Breast epithelium (tissue), 4 donors: ENCODE measurements around the gene DKK3. TPM values are rescaled to one million over a fixed set of nuclear protein-coding genes. Genes with fewer than 3 reads are reported as not detected.
A peak's percentile ranks its signal among the peaks of the same experiment; 100 is the strongest.

Experiments
- DNase-seq, 2 donors: peaks; one replicate each; pipeline ENCODE4 v3.0.0-alpha.2; 2019; ENCODE audit warnings: low spot score in 2 of 2
- H3K27ac ChIP-seq, 2 donors: fragments of 200-600 bp; sonication (generic) in 1 of 2; one replicate each; pipeline ENCODE4 v1.5.1; 2016 to 2019; ENCODE audit warnings: mild to moderate bottlenecking in 1 of 2
- H3K27me3 ChIP-seq, 2 donors: fragments of 200-600 bp; sonication (generic) in 1 of 2; one replicate each; pipeline versions ENCODE4 v1.5.1 to v1.6.0; 2017 to 2019; ENCODE audit warnings: control low read depth in 1 of 2, mild to moderate bottlenecking in 1 of 2
- H3K36me3 ChIP-seq: fragments of 200-600 bp; one replicate; pipeline ENCODE4 v1.5.1; 2019
- H3K4me1 ChIP-seq, 2 donors: fragments of 200-600 bp; sonication (generic); one replicate each; pipeline ENCODE4 v1.5.1; 2016 to 2019; ENCODE audit warnings: control low read depth in 1 of 2
- H3K4me3 ChIP-seq, 3 donors: fragments of 200-600 bp; sonication (generic); 1 replicate in 2 of 3; 2 replicates in 1 of 3; pipeline ENCODE4 v1.5.1; 2016 to 2019; ENCODE audit warnings: mild to moderate bottlenecking in 3 of 3, moderate library complexity in 2 of 3
- H3K9me3 ChIP-seq, 2 donors: fragments of 200-600 bp; sonication (generic) in 1 of 2; one replicate each; pipeline ENCODE4 v1.5.1; 2016 to 2019; ENCODE audit warnings: control low read depth in 1 of 2
- CTCF ChIP-seq, 3 donors: fragments of 450-650 bp; IDR thresholded peaks; one replicate each; pipeline ENCODE4 v1.5.1; 2016 to 2017; ENCODE audit warnings: antibody characterized with exemption in 3 of 3, mild to moderate bottlenecking in 3 of 3, moderate library complexity in 3 of 3
- POLR2A ChIP-seq: fragments of 450-650 bp; IDR thresholded peaks from one replicate; pipeline ENCODE4 v1.6.1; 2016; ENCODE audit warnings: antibody characterized with exemption, mild to moderate bottlenecking, moderate library complexity
- POLR2AphosphoS5 ChIP-seq, 3 donors: sonication (generic); formaldehyde crosslinking; IDR thresholded peaks; one replicate each; pipeline ENCODE4 v1.6.1; 2017; ENCODE audit warnings: antibody characterized with exemption in 3 of 3
- intact Hi-C: fragments of 100-400 bp; cut with DNase I; formaldehyde crosslinking; loops from one replicate; pipeline ENCODE4 v1.15.1; 2023; ENCODE audit warnings: low total_unique reads
- total RNA-seq, 3 donors: library from RNA; depleted of rRNA; stranded (reverse); fragments of >200 nt; gene quantifications; one replicate each; pipeline ENCODE4 v1.1.0, GENCODE V29; 2016

Gene DKK3
- total RNA-seq, 3 donors from 2014 or later, result 18.2 to 88.5 (median 87.1) TPM

GRCh38 chr11:11982975-11983374, 25.5 kb downstream of the DKK3 start:
- TF ChIP-seq POLR2A (no peak), POLR2AphosphoS5 (IDR thresholded peaks at IDR 0.05) (no peak), CTCF (IDR thresholded peaks at IDR 0.05) (no peak)
- no peak for DNase-seq
- Histone ChIP-seq H3K4me1 (peaks cover 12 to 13% of the 10 kb centered on the region in 2 donors), H3K4me3 (no peak overlapping the region), H3K36me3 (no peaks in the 10 kb centered on the region), H3K9me3 (no peaks in the 10 kb centered on the region), H3K27ac (peak overlapping the region in 1 of 2 donors; percentile 45), H3K27me3 (no peaks in the 10 kb centered on the region)
- intact Hi-C loops, result no loop called here

GRCh38 chr11:11982461-11982860, 26.0 kb downstream of the DKK3 start:
- TF ChIP-seq CTCF (IDR thresholded peaks at IDR 0.05) (no peak), POLR2AphosphoS5 (IDR thresholded peaks at IDR 0.05) (no peak), POLR2A (no peak)
- DNase-seq, result no peak
- H3K36me3 ChIP-seq, result no peaks in the 10 kb centered on the region
- no peaks in the 10 kb centered on the region for H3K27me3 ChIP-seq
- H3K4me1 ChIP-seq, result peaks cover 12 to 14% of the 10 kb centered on the region in 2 donors
- intact Hi-C loops, result no loop called here
- H3K27ac ChIP-seq, result peak overlapping the region; percentile 25 to 45
- H3K4me3 ChIP-seq, result no peak overlapping the region
- H3K9me3 ChIP-seq, result no peaks in the 10 kb centered on the region

- peak overlapping the region in 1 of 2 donors; percentile 21 for H3K27ac ChIP-seq
- no peak overlapping the region for H3K4me3 ChIP-seq
- no peaks in the 10 kb centered on the region for H3K9me3 ChIP-seq
- intact Hi-C loops, result no loop called here
- H3K27me3 ChIP-seq, result no peaks in the 10 kb centered on the region
- H3K4me1 ChIP-seq, result peaks cover 14 to 20% of the 10 kb centered on the region in 2 donors
- no peaks in the 10 kb centered on the region for H3K36me3 ChIP-seq
- DNase-seq, result no peak
- no peak for TF ChIP-seq POLR2AphosphoS5 (IDR thresholded peaks at IDR 0.05)
- no peak for TF ChIP-seq CTCF (IDR thresholded peaks at IDR 0.05)
- TF ChIP-seq POLR2A, result no peak
Observed at GRCh38 chr11:11981840-11982239, 26.6 kb downstream of the DKK3 start.

- no peaks in the 10 kb centered on the region for H3K27me3 ChIP-seq
- no peaks in the 10 kb centered on the region for H3K36me3 ChIP-seq
- peak overlapping the region; percentile 2 to 21 for H3K27ac ChIP-seq
- TF ChIP-seq POLR2AphosphoS5 (IDR thresholded peaks at IDR 0.05), result no peak
- TF ChIP-seq POLR2A, result no peak
- TF ChIP-seq CTCF (IDR thresholded peaks at IDR 0.05), result no peak
- peaks cover 15 to 25% of the 10 kb centered on the region in 2 donors for H3K4me1 ChIP-seq
- no peaks in the 10 kb centered on the region for H3K9me3 ChIP-seq
- peak in 1 of 2 donors; percentile 54 for DNase-seq
- H3K4me3 ChIP-seq, result no peak overlapping the region
- intact Hi-C loops, result no loop called here
Observed at GRCh38 chr11:11981364-11981763, 27.1 kb downstream of the DKK3 start.

- no peak for DNase-seq
- no peak overlapping the region for H3K4me3 ChIP-seq
- no peaks in the 10 kb centered on the region for H3K36me3 ChIP-seq
Observed at GRCh38 chr11:11980841-11981308, 27.6 kb downstream of the DKK3 start.

More at GRCh38 chr11:11980841-11981308, 27.6 kb downstream of the DKK3 start:
- intact Hi-C loops, result no loop called here
- Histone ChIP-seq H3K4me1 (peaks cover 15 to 27% of the 10 kb centered on the region in 2 donors), H3K27ac (peak overlapping the region; percentile 2 to 88), H3K27me3 (no peaks in the 10 kb centered on the region), H3K9me3 (no peaks in the 10 kb centered on the region)
- TF ChIP-seq CTCF (IDR thresholded peaks at IDR 0.05), result no peak
- TF ChIP-seq POLR2A, result no peak
